PC-9 (cell line): ENCODE measurements around the gene LRRFIP1. TPM values are rescaled to one million over a fixed set of nuclear protein-coding genes. Genes with fewer than 3 reads are reported as not detected.

Source experiments
- BruUV-seq: library from RNA; stranded (reverse); fragments of 400-500 nt; replicated peaks from 2 replicates; lab custom pipeline; 2021; lab: Mats Ljungman, UMichigan
- CTCF ChIA-PET: fragments of 300-600 bp; sonication (Branson Sonifier 250); formaldehyde crosslinking; loops from one replicate; lab custom pipeline; 2022; ENCODE audit warnings: antibody characterized with exemption; lab: Charles Lee
- POLR2A ChIA-PET: fragments of 300-600 bp; sonication (Branson Sonifier 250); formaldehyde crosslinking; loops from one replicate; lab custom pipeline; 2022; ENCODE audit warnings: antibody characterized with exemption; ENCODE audit not compliant: unreplicated experiment; lab: Charles Lee
- DNase-seq, 2 experiments: peaks; one replicate each; pipeline versions ENCODE4 v3.0.0 to v3.0.0-alpha.2; 2015 to 2022; ENCODE audit warnings: mixed read lengths in 1 of 2
- H2AFZ ChIP-seq: fragments of 200-600 bp; sonication (generic); 2 replicates; pipeline ENCODE4 v1.8.1; 2017; ENCODE audit warnings: antibody characterized with exemption
- H3F3A ChIP-seq: fragments of 200-600 bp; sonication (generic); 2 replicates; pipeline ENCODE4 v1.8.1; 2017; ENCODE audit warnings: antibody characterized with exemption, mild to moderate bottlenecking, low read depth; ENCODE audit not compliant: insufficient read depth
- H3K27ac ChIP-seq: fragments of 200-600 bp; sonication (generic); 2 replicates; pipeline ENCODE4 v1.6.1; 2016; ENCODE audit warnings: mixed run types
- H3K27me3 ChIP-seq: fragments of 200-600 bp; sonication (generic); 2 replicates; pipeline ENCODE4 v1.6.1; 2016; ENCODE audit warnings: low read depth, mixed run types; ENCODE audit not compliant: insufficient read depth
- H3K36me3 ChIP-seq: fragments of 200-600 bp; sonication (generic); 2 replicates; pipeline ENCODE4 v1.6.1; 2016; ENCODE audit warnings: low read depth, mixed run types
- H3K4me1 ChIP-seq: fragments of 200-600 bp; sonication (generic); replicated peaks from 2 replicates; pipeline ENCODE4 v1.6.1; 2016; ENCODE audit warnings: mixed run types; ENCODE audit not compliant: insufficient read depth
- H3K4me2 ChIP-seq: fragments of 200-600 bp; sonication (generic); 2 replicates; pipeline ENCODE4 v1.6.1; 2017; ENCODE audit warnings: mixed run types
- H3K4me3 ChIP-seq: fragments of 200-600 bp; sonication (generic); 2 replicates; pipeline ENCODE4 v1.6.1; 2016; ENCODE audit warnings: mixed run types
- H3K79me2 ChIP-seq: fragments of 200-600 bp; sonication (generic); 2 replicates; pipeline ENCODE4 v1.6.1; 2017; ENCODE audit warnings: low read depth, mixed run types
- H3K9me2 ChIP-seq: fragments of 200-600 bp; sonication (generic); 2 replicates; pipeline ENCODE4 v1.8.1; 2017; ENCODE audit warnings: mild to moderate bottlenecking; ENCODE audit not compliant: insufficient read depth
- H3K9me3 ChIP-seq: fragments of 200-600 bp; sonication (generic); 2 replicates; pipeline ENCODE4 v1.8.1; 2016; ENCODE audit warnings: low read depth; ENCODE audit not compliant: insufficient read depth
- H4K20me1 ChIP-seq: fragments of 200-600 bp; sonication (generic); 2 replicates; pipeline ENCODE4 v1.8.1; 2017; ENCODE audit not compliant: insufficient read depth
- CTCF ChIP-seq: fragments of 200-600 bp; sonication (generic); conservative IDR thresholded peaks from 2 replicates; pipeline ENCODE4 v1.6.1; 2017; ENCODE audit warnings: mixed run types, antibody characterized with exemption, mild to moderate bottlenecking, moderate library complexity
- EZH2 ChIP-seq: fragments of 200-600 bp; sonication (generic); IDR thresholded peaks from 2 replicates; pipeline ENCODE4 v1.8.0; 2017; ENCODE audit warnings: antibody characterized with exemption, low read depth
- intact Hi-C: fragments of 100-400 bp; cut with micrococcal nuclease; formaldehyde crosslinking; loops from one replicate; pipeline ENCODE4 v1.10.0; 2022; ENCODE audit not compliant: unreplicated experiment
- total RNA-seq: library from RNA; stranded (reverse); gene quantifications from 2 replicates; pipeline ENCODE4 v1.2.3, GENCODE V29; 2021

Gene LRRFIP1
- total RNA-seq, 1 experiment from 2014 or later, result 238 TPM

GRCh38 chr2:237618449-237618848 lies 8.9 kb upstream of the LRRFIP1 start:
- Histone ChIP-seq H3K36me3 (no peaks in the 10 kb centered on the region), H3K27ac (no peak overlapping the region), H3K9me3 (no peaks in the 10 kb centered on the region), H3K79me2 (no peaks in the 10 kb centered on the region), H3K27me3 (0 out of 2 replicates have a peak, but pooled peaks cover 5% of the 10 kb centered on the region), H3F3A (peaks cover 17% of the 10 kb centered on the region; the same call in 1 of the 2 replicates), H3K4me2 (no peak overlapping the region), H2AFZ (no peak overlapping the region), H3K9me2 (no peaks in the 10 kb centered on the region), H4K20me1 (no peaks in the 10 kb centered on the region), H3K4me1 (peaks cover 17% of the 10 kb centered on the region), H3K4me3 (no peak overlapping the region)
- intact Hi-C loops, result no loop called here
- BruUV-seq, result no TSS peak
- no peak for DNase-seq
- TF ChIP-seq CTCF, result no peak
- no peak for TF ChIP-seq EZH2
- ChIA-PET CTCF (no interaction called here), POLR2A (no interaction called here)

GRCh38 chr2:237623428-237624403 lies 3.7 kb upstream of the LRRFIP1 start:
- H3F3A ChIP-seq, result peaks cover 10% of the 10 kb centered on the region; the same call in 1 of the 2 replicates
- H2AFZ ChIP-seq, result no peak overlapping the region
- POLR2A ChIA-PET, result no interaction called here
- no peaks in the 10 kb centered on the region for H3K36me3 ChIP-seq
- no peak overlapping the region for H3K4me2 ChIP-seq
- no peaks in the 10 kb centered on the region for H3K79me2 ChIP-seq
- TF ChIP-seq EZH2 (no peak), CTCF (no peak)
- no peak overlapping the region for H3K27ac ChIP-seq
- H4K20me1 ChIP-seq, result no peaks in the 10 kb centered on the region
- BruUV-seq, result no TSS peak
- H3K4me3 ChIP-seq, result no peak overlapping the region
- no peak for DNase-seq
- no peaks in the 10 kb centered on the region for H3K9me2 ChIP-seq
- CTCF ChIA-PET, result no interaction called here
- H3K9me3 ChIP-seq, result no peaks in the 10 kb centered on the region
- peaks cover 30% of the 10 kb centered on the region for H3K27me3 ChIP-seq
- H3K4me1 ChIP-seq, result no peaks in the 10 kb centered on the region
- intact Hi-C loops, result loop anchor here (1.0 kb wide), 1 partner anchor 122 kb away; no protein-coding TSS in a partner anchor

- TF ChIP-seq EZH2 (no peak), CTCF (no peak)
- no TSS peak for BruUV-seq
- ChIA-PET CTCF (no interaction called here), POLR2A (no interaction called here)
- H3K27ac ChIP-seq, result no peak overlapping the region
- peaks cover 36% of the 10 kb centered on the region for H3K27me3 ChIP-seq
- no peak overlapping the region for H3K4me3 ChIP-seq
- no peak overlapping the region for H3K4me2 ChIP-seq
- peaks cover 10% of the 10 kb centered on the region; the same call in 1 of the 2 replicates for H3F3A ChIP-seq
- no peak for DNase-seq
- H4K20me1 ChIP-seq, result no peaks in the 10 kb centered on the region
- intact Hi-C loops, result loop anchor here (1.0 kb wide), 1 partner anchor 121 kb away; no protein-coding TSS in a partner anchor
- no peak overlapping the region for H2AFZ ChIP-seq
- no peaks in the 10 kb centered on the region for H3K79me2 ChIP-seq
- H3K9me2 ChIP-seq, result no peaks in the 10 kb centered on the region
- no peaks in the 10 kb centered on the region for H3K9me3 ChIP-seq
- H3K36me3 ChIP-seq, result no peaks in the 10 kb centered on the region
- H3K4me1 ChIP-seq, result no peaks in the 10 kb centered on the region
These were observed 2.8 kb upstream of the LRRFIP1 start for GRCh38 chr2:237624565-237624964.
